PC-9 (cell line): ENCODE measurements around the gene AGAP1. TPM values are rescaled to one million over a fixed set of nuclear protein-coding genes. Genes with fewer than 3 reads are reported as not detected.

Experiments used
- BruUV-seq: library from RNA; stranded (reverse); fragments of 400-500 nt; replicated peaks from 2 replicates; lab custom pipeline; 2021; lab: Mats Ljungman, UMichigan
- CTCF ChIA-PET: fragments of 300-600 bp; sonication (Branson Sonifier 250); formaldehyde crosslinking; loops from one replicate; lab custom pipeline; 2022; ENCODE audit warnings: antibody characterized with exemption; lab: Charles Lee
- POLR2A ChIA-PET: fragments of 300-600 bp; sonication (Branson Sonifier 250); formaldehyde crosslinking; loops from one replicate; lab custom pipeline; 2022; ENCODE audit warnings: antibody characterized with exemption; ENCODE audit not compliant: unreplicated experiment; lab: Charles Lee
- DNase-seq, 2 experiments: peaks; one replicate each; pipeline versions ENCODE4 v3.0.0 to v3.0.0-alpha.2; 2015 to 2022; ENCODE audit warnings: mixed read lengths in 1 of 2
- H2AFZ ChIP-seq: fragments of 200-600 bp; sonication (generic); 2 replicates; pipeline ENCODE4 v1.8.1; 2017; ENCODE audit warnings: antibody characterized with exemption
- H3F3A ChIP-seq: fragments of 200-600 bp; sonication (generic); 2 replicates; pipeline ENCODE4 v1.8.1; 2017; ENCODE audit warnings: antibody characterized with exemption, mild to moderate bottlenecking, low read depth; ENCODE audit not compliant: insufficient read depth
- H3K27ac ChIP-seq: fragments of 200-600 bp; sonication (generic); 2 replicates; pipeline ENCODE4 v1.6.1; 2016; ENCODE audit warnings: mixed run types
- H3K27me3 ChIP-seq: fragments of 200-600 bp; sonication (generic); 2 replicates; pipeline ENCODE4 v1.6.1; 2016; ENCODE audit warnings: low read depth, mixed run types; ENCODE audit not compliant: insufficient read depth
- H3K36me3 ChIP-seq: fragments of 200-600 bp; sonication (generic); 2 replicates; pipeline ENCODE4 v1.6.1; 2016; ENCODE audit warnings: low read depth, mixed run types
- H3K4me1 ChIP-seq: fragments of 200-600 bp; sonication (generic); replicated peaks from 2 replicates; pipeline ENCODE4 v1.6.1; 2016; ENCODE audit warnings: mixed run types; ENCODE audit not compliant: insufficient read depth
- H3K4me2 ChIP-seq: fragments of 200-600 bp; sonication (generic); 2 replicates; pipeline ENCODE4 v1.6.1; 2017; ENCODE audit warnings: mixed run types
- H3K4me3 ChIP-seq: fragments of 200-600 bp; sonication (generic); 2 replicates; pipeline ENCODE4 v1.6.1; 2016; ENCODE audit warnings: mixed run types
- H3K79me2 ChIP-seq: fragments of 200-600 bp; sonication (generic); 2 replicates; pipeline ENCODE4 v1.6.1; 2017; ENCODE audit warnings: low read depth, mixed run types
- H3K9me2 ChIP-seq: fragments of 200-600 bp; sonication (generic); 2 replicates; pipeline ENCODE4 v1.8.1; 2017; ENCODE audit warnings: mild to moderate bottlenecking; ENCODE audit not compliant: insufficient read depth
- H3K9me3 ChIP-seq: fragments of 200-600 bp; sonication (generic); 2 replicates; pipeline ENCODE4 v1.8.1; 2016; ENCODE audit warnings: low read depth; ENCODE audit not compliant: insufficient read depth
- H4K20me1 ChIP-seq: fragments of 200-600 bp; sonication (generic); 2 replicates; pipeline ENCODE4 v1.8.1; 2017; ENCODE audit not compliant: insufficient read depth
- EZH2 ChIP-seq: fragments of 200-600 bp; sonication (generic); IDR thresholded peaks from 2 replicates; pipeline ENCODE4 v1.8.0; 2017; ENCODE audit warnings: antibody characterized with exemption, low read depth
- intact Hi-C: fragments of 100-400 bp; cut with micrococcal nuclease; formaldehyde crosslinking; loops from one replicate; pipeline ENCODE4 v1.10.0; 2022; ENCODE audit not compliant: unreplicated experiment
- total RNA-seq: library from RNA; stranded (reverse); gene quantifications from 2 replicates; pipeline ENCODE4 v1.2.3, GENCODE V29; 2021
- TF ChIP-seq, protein P1 (sequence below): fragments of 200-600 bp; sonication (generic); conservative IDR thresholded peaks from 2 replicates; pipeline ENCODE4 v1.6.1; 2017; ENCODE audit warnings: mixed run types, antibody characterized with exemption, mild to moderate bottlenecking, moderate library complexity

AGAP1 gene
- total RNA-seq, 1 experiment from 2014 or later = 91.4 TPM

DNA sequence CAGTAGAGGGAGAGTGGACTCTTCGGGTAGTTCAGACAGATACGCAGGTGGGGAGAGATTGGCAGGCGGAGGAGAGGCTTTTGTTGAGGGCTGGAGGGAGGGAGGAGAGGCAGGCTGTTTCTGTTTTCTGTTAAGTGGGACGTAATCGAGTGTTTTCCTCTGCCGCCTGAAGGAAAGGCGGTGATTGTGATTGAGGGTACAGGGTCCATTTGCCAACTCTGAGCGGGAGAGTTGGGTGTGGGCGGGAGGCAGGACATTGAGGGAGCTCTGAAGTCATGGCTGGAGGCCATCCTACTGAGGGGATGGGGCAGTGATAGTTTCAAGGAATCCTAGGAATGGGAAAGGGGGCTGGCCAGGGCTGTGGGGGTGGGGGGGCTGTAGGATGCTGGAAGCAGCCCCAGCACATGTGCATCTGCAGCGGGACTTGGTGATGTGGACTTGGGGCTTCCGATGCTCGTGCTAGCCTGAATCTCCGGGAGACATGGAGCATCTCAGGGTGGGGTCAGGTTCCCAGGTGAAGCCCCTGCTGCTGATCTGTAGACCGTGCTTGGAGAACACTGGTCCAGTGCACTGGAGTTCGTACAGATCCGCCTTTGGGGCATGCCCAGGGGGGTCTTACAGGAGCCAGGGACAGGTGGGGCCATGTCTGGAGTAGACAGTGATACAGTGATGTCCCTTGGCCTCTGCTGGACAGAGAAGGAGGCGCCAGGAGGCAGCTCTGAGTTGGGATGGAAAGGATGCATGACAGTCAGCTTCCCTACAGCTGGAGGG is 167.5 kb downstream of the AGAP1 start:
- BruUV-seq = no TSS peak
- Histone ChIP-seq H3K4me2 (no peak overlapping the region), H3K4me1 (peaks cover 8% of the 10 kb centered on the region), H2AFZ (no peak overlapping the region), H3K4me3 (no peak overlapping the region), H3K9me3 (no peaks in the 10 kb centered on the region), H4K20me1 (peaks cover 84% of the 10 kb centered on the region), H3F3A (0 out of 2 replicates have a peak, but pooled peaks cover 9% of the 10 kb centered on the region), H3K36me3 (no peaks in the 10 kb centered on the region), H3K27ac (no peak overlapping the region), H3K79me2 (peaks cover 95% of the 10 kb centered on the region), H3K27me3 (no peaks in the 10 kb centered on the region), H3K9me2 (no peaks in the 10 kb centered on the region)
- TF ChIP-seq, protein P1, sequence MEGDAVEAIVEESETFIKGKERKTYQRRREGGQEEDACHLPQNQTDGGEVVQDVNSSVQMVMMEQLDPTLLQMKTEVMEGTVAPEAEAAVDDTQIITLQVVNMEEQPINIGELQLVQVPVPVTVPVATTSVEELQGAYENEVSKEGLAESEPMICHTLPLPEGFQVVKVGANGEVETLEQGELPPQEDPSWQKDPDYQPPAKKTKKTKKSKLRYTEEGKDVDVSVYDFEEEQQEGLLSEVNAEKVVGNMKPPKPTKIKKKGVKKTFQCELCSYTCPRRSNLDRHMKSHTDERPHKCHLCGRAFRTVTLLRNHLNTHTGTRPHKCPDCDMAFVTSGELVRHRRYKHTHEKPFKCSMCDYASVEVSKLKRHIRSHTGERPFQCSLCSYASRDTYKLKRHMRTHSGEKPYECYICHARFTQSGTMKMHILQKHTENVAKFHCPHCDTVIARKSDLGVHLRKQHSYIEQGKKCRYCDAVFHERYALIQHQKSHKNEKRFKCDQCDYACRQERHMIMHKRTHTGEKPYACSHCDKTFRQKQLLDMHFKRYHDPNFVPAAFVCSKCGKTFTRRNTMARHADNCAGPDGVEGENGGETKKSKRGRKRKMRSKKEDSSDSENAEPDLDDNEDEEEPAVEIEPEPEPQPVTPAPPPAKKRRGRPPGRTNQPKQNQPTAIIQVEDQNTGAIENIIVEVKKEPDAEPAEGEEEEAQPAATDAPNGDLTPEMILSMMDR = no peak
- TF ChIP-seq EZH2 = no peak
- no peak for DNase-seq
- POLR2A ChIA-PET = no interaction called here
- intact Hi-C loops = no loop called here
- CTCF ChIA-PET = interaction anchor here (0.7 kb wide), 2 partner anchors 12 to 22 kb away, joined by 3 to 4 read pairs; no protein-coding TSS in a partner anchor

DNA sequence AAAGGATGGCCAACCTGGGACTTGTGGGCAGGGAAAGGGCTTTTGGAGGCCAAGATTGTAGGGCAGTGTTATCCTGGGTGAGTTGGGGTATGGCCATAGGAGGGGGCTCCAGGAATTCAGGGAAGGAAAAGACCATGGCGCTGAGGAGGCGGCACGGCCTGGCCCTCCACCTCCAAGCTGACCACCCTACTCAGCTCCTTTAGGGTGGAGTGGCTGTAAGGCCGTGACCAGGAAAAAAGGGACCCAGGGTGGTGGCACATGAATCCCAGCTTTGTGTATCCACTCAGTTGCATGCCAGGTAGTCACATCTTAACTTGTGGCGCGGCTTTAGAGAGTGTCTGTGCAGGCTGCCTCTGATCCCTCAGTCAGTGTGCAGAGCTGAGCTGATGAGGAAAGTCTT is 168.1 kb downstream of the AGAP1 start:
- H3K4me1 ChIP-seq = peaks cover 9% of the 10 kb centered on the region
- H2AFZ ChIP-seq = no peak overlapping the region
- H3K79me2 ChIP-seq = peaks cover 94% of the 10 kb centered on the region
- POLR2A ChIA-PET = no interaction called here
- H3K9me2 ChIP-seq = no peaks in the 10 kb centered on the region
- no peak overlapping the region for H3K4me2 ChIP-seq
- H3K36me3 ChIP-seq = no peaks in the 10 kb centered on the region
- intact Hi-C loops = no loop called here
- H3F3A ChIP-seq = peaks cover 9% of the 10 kb centered on the region; the same call in 1 of the 2 replicates
- no peak for DNase-seq
- BruUV-seq = no TSS peak
- no peaks in the 10 kb centered on the region for H3K27me3 ChIP-seq
- CTCF ChIA-PET = interaction anchor here (0.7 kb wide), 1 partner anchor 11 kb away, joined by 3 read pairs; no protein-coding TSS in a partner anchor
- H3K4me3 ChIP-seq = no peak overlapping the region
- no peaks in the 10 kb centered on the region for H3K9me3 ChIP-seq
- TF ChIP-seq EZH2 = no peak
- TF ChIP-seq, protein P1 = no peak
- H4K20me1 ChIP-seq = peaks cover 85% of the 10 kb centered on the region
- no peak overlapping the region for H3K27ac ChIP-seq

DNA sequence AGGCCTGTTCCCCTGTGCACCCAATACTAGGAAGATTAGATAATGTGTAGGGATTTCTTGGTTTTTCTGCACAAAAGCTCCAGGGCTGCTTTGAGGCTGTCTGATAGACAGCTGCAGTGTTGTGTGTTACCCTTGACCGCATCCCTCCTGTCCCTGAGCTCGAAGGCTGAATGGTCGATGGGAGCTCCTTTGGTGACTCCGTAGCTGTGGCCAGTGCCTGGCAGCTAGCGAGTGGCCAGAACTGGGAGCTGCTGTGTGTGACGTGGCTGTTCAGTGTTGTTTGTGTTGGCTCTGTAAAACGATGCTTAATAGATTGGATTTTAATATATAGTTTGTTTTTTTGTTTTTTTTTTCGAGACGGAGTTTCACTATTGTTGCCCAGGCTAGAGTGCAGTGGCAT is 170.0 kb downstream of the AGAP1 start:
- intact Hi-C loops = no loop called here

More for the DNA sequence above, 170.0 kb downstream of the AGAP1 start:
- H3K79me2 ChIP-seq = peaks cover 95% of the 10 kb centered on the region
- no peaks in the 10 kb centered on the region for H3K27me3 ChIP-seq
- peaks cover 21% of the 10 kb centered on the region; the same call in 1 of the 2 replicates for H3F3A ChIP-seq
- POLR2A ChIA-PET = interaction anchor here (0.6 kb wide), 1 partner anchor 19 kb away, joined by 3 read pairs; no protein-coding TSS in a partner anchor
- peaks cover 87% of the 10 kb centered on the region for H4K20me1 ChIP-seq
- no peak overlapping the region for H3K27ac ChIP-seq
- CTCF ChIA-PET = interaction anchor here (0.7 kb wide), 1 partner anchor 1302 kb away, joined by 4 read pairs; no protein-coding TSS in a partner anchor
- no peak overlapping the region for H3K4me2 ChIP-seq
- H3K9me2 ChIP-seq = no peaks in the 10 kb centered on the region
- H3K9me3 ChIP-seq = no peaks in the 10 kb centered on the region
- no peak for TF ChIP-seq EZH2
- TF ChIP-seq, protein P1 = no peak
- no peak for DNase-seq
- no peak overlapping the region for H2AFZ ChIP-seq
- no peak overlapping the region for H3K4me3 ChIP-seq
- no TSS peak for BruUV-seq
- no peaks in the 10 kb centered on the region for H3K36me3 ChIP-seq
- peaks cover 19% of the 10 kb centered on the region for H3K4me1 ChIP-seq
